ENCODE measurements around the gene CEACAM18. TPM values are rescaled to one million over a fixed set of nuclear protein-coding genes. Genes with fewer than 3 reads are reported as not detected.

The CEACAM18 gene
- total and polyA plus RNA-seq, 2 experiments from 2014 or later: 0.19 TPM; not detected in 1

GRCh38 chr19:51458899-51459505, 19.3 kb upstream of the CEACAM18 start:
- H4K20me1 ChIP-seq (ENCODE audit: insufficient read depth, poor library complexity, severe bottlenecking): no peaks in the 10 kb centered on the region
- H3K79me2 ChIP-seq: no peaks in the 10 kb centered on the region
- WGBS (ENCODE audit: low lambda C conversion rate, missing lambda C conversion rate): 82% methylated on average over 14 of the region's 14 CpGs
- no peak overlapping the region for H3K4me3 ChIP-seq
- no peak for DNase-seq (ENCODE audit: low spot score)
- H3K9me2 ChIP-seq (replicated peaks; ENCODE audit: insufficient read depth): no peaks in the 10 kb centered on the region
- no peak overlapping the region for H2AFZ ChIP-seq
- no peaks in the 10 kb centered on the region for H3K4me1 ChIP-seq (ENCODE audit: insufficient read depth)
- TF ChIP-seq EZH2phosphoT487 (IDR thresholded peaks at IDR 0.05; ENCODE audit: low read depth, severe bottlenecking, unreplicated experiment): no peak
- TF ChIP-seq EZH2 (IDR thresholded peaks at IDR 0.05; ENCODE audit: borderline replicate concordance): no peak
- TF ChIP-seq CTCF (IDR thresholded peaks at IDR 0.05; ENCODE audit: poor library complexity): no peak
- no peak overlapping the region for H3K27ac ChIP-seq
- no peak overlapping the region for H3K4me2 ChIP-seq
- H3K27me3 ChIP-seq: no peaks in the 10 kb centered on the region
- no peaks in the 10 kb centered on the region for H3K9me3 ChIP-seq (ENCODE audit: low read depth)
- no peaks in the 10 kb centered on the region for H3K36me3 ChIP-seq (replicated peaks; ENCODE audit: insufficient read depth, low read depth)

- H3K4me3 ChIP-seq: no peak overlapping the region
- no peaks in the 10 kb centered on the region for H3K9me2 ChIP-seq (replicated peaks; ENCODE audit: insufficient read depth)
- TF ChIP-seq CTCF (IDR thresholded peaks at IDR 0.05; ENCODE audit: poor library complexity) (no peak), EZH2 (IDR thresholded peaks at IDR 0.05; ENCODE audit: borderline replicate concordance) (no peak), EZH2phosphoT487 (IDR thresholded peaks at IDR 0.05; ENCODE audit: low read depth, severe bottlenecking, unreplicated experiment) (no peak)
- no peaks in the 10 kb centered on the region for H3K9me3 ChIP-seq (ENCODE audit: low read depth)
- peaks cover 5% of the 10 kb centered on the region for H3K27me3 ChIP-seq
- H3K27ac ChIP-seq: no peak overlapping the region
- H4K20me1 ChIP-seq (ENCODE audit: insufficient read depth, poor library complexity, severe bottlenecking): no peaks in the 10 kb centered on the region
- no peak for DNase-seq (ENCODE audit: low spot score)
- H3K79me2 ChIP-seq: no peaks in the 10 kb centered on the region
- no peak overlapping the region for H2AFZ ChIP-seq
- WGBS (ENCODE audit: low lambda C conversion rate, missing lambda C conversion rate): 67% methylated on average over 13 of the region's 13 CpGs
- H3K4me1 ChIP-seq (ENCODE audit: insufficient read depth): no peaks in the 10 kb centered on the region
- no peaks in the 10 kb centered on the region for H3K36me3 ChIP-seq (replicated peaks; ENCODE audit: insufficient read depth, low read depth)
- H3K4me2 ChIP-seq: peak overlapping the region; percentile 44
These were observed 18.0 kb upstream of the CEACAM18 start for GRCh38 chr19:51460164-51460992.

- no peak overlapping the region for H3K27ac ChIP-seq
- no peak overlapping the region for H3K4me3 ChIP-seq
- no peak for DNase-seq (ENCODE audit: low spot score)
- no peaks in the 10 kb centered on the region for H3K9me2 ChIP-seq (replicated peaks; ENCODE audit: insufficient read depth)
- no peaks in the 10 kb centered on the region for H3K36me3 ChIP-seq (replicated peaks; ENCODE audit: insufficient read depth, low read depth)
- H4K20me1 ChIP-seq (ENCODE audit: insufficient read depth, poor library complexity, severe bottlenecking): no peaks in the 10 kb centered on the region
- H3K9me3 ChIP-seq (ENCODE audit: low read depth): no peaks in the 10 kb centered on the region
- 76% methylated on average over 8 of the region's 8 CpGs for WGBS (ENCODE audit: low lambda C conversion rate, missing lambda C conversion rate)
- H3K27me3 ChIP-seq: peaks cover 5% of the 10 kb centered on the region
- no peak overlapping the region for H2AFZ ChIP-seq
- no peak overlapping the region for H3K4me2 ChIP-seq
- no peaks in the 10 kb centered on the region for H3K4me1 ChIP-seq (ENCODE audit: insufficient read depth)
- no peaks in the 10 kb centered on the region for H3K79me2 ChIP-seq
- no peak for TF ChIP-seq CTCF (IDR thresholded peaks at IDR 0.05; ENCODE audit: poor library complexity)
- no peak for TF ChIP-seq EZH2phosphoT487 (IDR thresholded peaks at IDR 0.05; ENCODE audit: low read depth, severe bottlenecking, unreplicated experiment)
- no peak for TF ChIP-seq EZH2 (IDR thresholded peaks at IDR 0.05; ENCODE audit: borderline replicate concordance)
These were observed 16.6 kb upstream of the CEACAM18 start for GRCh38 chr19:51461723-51462161.

Data from hepatocyte (in vitro differentiated cells).